Right lobe of liver (tissue), 6 donors: Measurements from ENCODE around the gene CAST. TPM values are rescaled to one million over a fixed set of nuclear protein-coding genes. Genes with fewer than 3 reads are reported as not detected.

ENCODE experiments used
- ATAC-seq, 4 donors: fragments of 200-7000 bp; cut with Tn5 transposase; one replicate each; pipeline ENCODE4 v1.9.1; 2020; ENCODE audit warnings: mild to moderate bottlenecking in 4 of 4, moderate library complexity in 4 of 4
- DNase-seq, 3 donors: peaks; one replicate each; pipeline ENCODE4 v3.0.0-alpha.2; 2020
- H3K27ac ChIP-seq, 3 donors: fragments of 200-600 bp; one replicate each; pipeline ENCODE4 v1.8.0; 2022
- H3K27me3 ChIP-seq, 2 donors: fragments of 200-600 bp; one replicate each; pipeline ENCODE4 v1.8.0; 2022
- H3K36me3 ChIP-seq, 4 donors: fragments of 200-600 bp; sonication (generic) in 1 of 4; one replicate each; pipeline versions ENCODE4 v1.5.1 to v1.8.0; 2017 to 2022; ENCODE audit warnings: control low read depth in 1 of 4
- H3K4me1 ChIP-seq, 4 donors: fragments of 200-600 bp; sonication (generic) in 1 of 4; one replicate each; pipeline versions ENCODE4 v1.5.1 to v1.8.0; 2017 to 2022; ENCODE audit warnings: control low read depth in 1 of 4
- H3K4me3 ChIP-seq, 3 donors: fragments of 200-600 bp; one replicate each; pipeline ENCODE4 v1.8.0; 2022
- H3K9me3 ChIP-seq, 4 donors: fragments of 200-600 bp; sonication (generic) in 1 of 4; one replicate each; pipeline versions ENCODE4 v1.5.1 to v1.8.0; 2017 to 2022; ENCODE audit warnings: control low read depth in 1 of 4
- CTCF ChIP-seq, 4 donors: fragments of 200-600 bp in 3 of 4; fragments of 450-650 bp in 1 of 4; IDR thresholded peaks; one replicate each; pipeline versions ENCODE4 v1.5.1 to v1.8.0; 2016 to 2022; ENCODE audit warnings: antibody characterized with exemption in 4 of 4, mild to moderate bottlenecking in 2 of 4
- POLR2A ChIP-seq: fragments of 450-650 bp; IDR thresholded peaks from one replicate; pipeline ENCODE4 v1.6.1; 2017; ENCODE audit warnings: antibody characterized with exemption, mild to moderate bottlenecking
- WGBS: methylation state at CpG from one replicate; pipeline ENCODE4 v1.1.6; 2018; ENCODE audit warnings: low coverage, low lambda C conversion rate; ENCODE audit not compliant: insufficient coverage; ENCODE audit errors: missing lambda C conversion rate; 5-methylcytosine and 5-hydroxymethylcytosine counted together
- intact Hi-C, 2 donors: fragments of 100-400 bp; cut with DNase I; formaldehyde crosslinking; loops; one replicate each; pipeline versions ENCODE4 v1.11.2 to v1.14.1; 2022
- total RNA-seq, 6 experiments: library from RNA; depleted of rRNA in 2 of 6; stranded (reverse); fragments of >200 nt in 2 of 6; fragmentation: NEBNext Ultra II Directional in 3 of 6; extraction: Animal tissue kit (Norgen Biotek cat#: 25700) in 3 of 6; gene quantifications; one replicate each; pipeline versions ENCODE4 v1.1.0 to v1.2.4, GENCODE V29; 2016 to 2023
- donor health status: DM: no; HTN: yes; CAD: no.
- donor health status: DM: no; HTN: no; CAD: no.
- donor health status: DM: no; HTN: no; CAD: no.
- donor health status: DM: no; HTN: yes; CAD: no.
- donor health status: DM: no; HTN: yes; CAD: no.

The CAST gene
- total RNA-seq, 6 experiments from 2014 or later: 86.8 to 187 (median 123) TPM

- Histone ChIP-seq H3K36me3 (peaks cover 0 to 5% (median 0%) of the 10 kb centered on the region in 4 donors), H3K4me3 (no peak overlapping the region), H3K4me1 (peaks cover 0 to 18% (median 6%) of the 10 kb centered on the region in 4 donors), H3K27ac (peak overlapping the region in 2 of 3 donors; percentile 17 to 44), H3K9me3 (no peaks in the 10 kb centered on the region), H3K27me3 (no peaks in the 10 kb centered on the region)
- WGBS: 46% methylated on average over 2 of the region's 2 CpGs
- intact Hi-C loops: no loop called here
- TF ChIP-seq CTCF (IDR thresholded peaks at IDR 0.05) (peak in 3 of 4 donors; percentile 12 to 48 (median 38)), POLR2A (no peak)
- ATAC-seq (peak; percentile 95 to 99 (median 98)), DNase-seq (peak in 2 of 3 donors; percentile 75 to 79)
Observed at GRCh38 chr5:96691503-96692303, 29.5 kb downstream of the CAST start.

- Histone ChIP-seq H3K4me1 (peaks cover 0 to 16% (median 6%) of the 10 kb centered on the region in 4 donors), H3K4me3 (no peak overlapping the region), H3K9me3 (no peaks in the 10 kb centered on the region), H3K27ac (peak overlapping the region in 1 of 3 donors; percentile 44), H3K36me3 (peaks cover 0 to 5% (median 2%) of the 10 kb centered on the region in 4 donors), H3K27me3 (no peaks in the 10 kb centered on the region)
- intact Hi-C loops: no loop called here
- no peak for DNase-seq
- 57% methylated on average over 2 of the region's 2 CpGs for WGBS
- TF ChIP-seq POLR2A (no peak), CTCF (IDR thresholded peaks at IDR 0.05) (no peak)
- ATAC-seq: peak in 1 of 4 donors; percentile 37
Observed at GRCh38 chr5:96692441-96692840, 30.3 kb downstream of the CAST start.

- peaks cover 0 to 9% (median 3%) of the 10 kb centered on the region in 4 donors for H3K4me1 ChIP-seq
- H3K9me3 ChIP-seq: no peaks in the 10 kb centered on the region
- ATAC-seq (no peak), DNase-seq (no peak)
- H3K27ac ChIP-seq: no peak overlapping the region
- intact Hi-C loops: no loop called here
- 80% methylated on average over 3 of the region's 3 CpGs for WGBS
- TF ChIP-seq POLR2A (no peak), CTCF (IDR thresholded peaks at IDR 0.05) (no peak)
- H3K27me3 ChIP-seq: no peaks in the 10 kb centered on the region
- H3K4me3 ChIP-seq: no peak overlapping the region
- H3K36me3 ChIP-seq: peaks cover 0 to 5% (median 2%) of the 10 kb centered on the region in 4 donors
Observed at GRCh38 chr5:96699186-96699820, 37.1 kb downstream of the CAST start.

GRCh38 chr5:96702503-96703383 lies 40.6 kb downstream of the CAST start:
- H3K27ac ChIP-seq: peak overlapping the region; percentile 97 to 98 (median 97)
- no peaks in the 10 kb centered on the region for H3K36me3 ChIP-seq
- no peaks in the 10 kb centered on the region for H3K9me3 ChIP-seq
- peak; percentile 95 to 98 (median 97) for ATAC-seq
- peak overlapping the region; percentile 64 to 88 (median 84) for H3K4me3 ChIP-seq
- no peaks in the 10 kb centered on the region for H3K27me3 ChIP-seq
- intact Hi-C loops: no loop called here
- H3K4me1 ChIP-seq: peaks cover 0 to 13% (median 3%) of the 10 kb centered on the region in 4 donors
- WGBS: 2% methylated on average over 25 of the region's 70 CpGs
- TF ChIP-seq POLR2A (peak; percentile 93), CTCF (IDR thresholded peaks at IDR 0.05) (no peak)
- DNase-seq: peak; percentile 95 to 96 (median 96)
